Activated T-cell treated with anti-CD3 and anti-CD28 coated beads, Interleukin-2, amount 50 U/mL, for 72 hours (primary cell): Measurements from ENCODE around the gene FASTKD2. TPM values are rescaled to one million over a fixed set of nuclear protein-coding genes. Genes with fewer than 3 reads are reported as not detected.
"Not testable (repeated sequence)": the region's sequence is repeated elsewhere in the genome, so short reads cannot be mapped to it uniquely, and the experiment has no call there.

Experiments
- ATAC-seq, 2 donors: fragments of 150-1000 bp; cut with Tn5 transposase; replicated peaks in 1 of 2; 2 replicates each; pipeline ENCODE4 v1.10.0; 2021; ENCODE audit warnings: moderate library complexity in 2 of 2, mild to moderate bottlenecking in 1 of 2
- DNase-seq, 2 donors: peaks; one replicate each; pipeline ENCODE4 v3.0.0; 2021 to 2022; ENCODE audit warnings: mixed read lengths in 1 of 2
- H3K27ac Mint-ChIP-seq: one replicate; pipeline ENCODE4 v1.8.0; 2022; ENCODE audit warnings: mild to moderate bottlenecking, moderate library complexity, mixed read lengths
- H3K27me3 Mint-ChIP-seq: one replicate; pipeline ENCODE4 v1.8.0; 2022; ENCODE audit warnings: low read depth, mixed read lengths
- H3K36me3 Mint-ChIP-seq, 2 donors: one replicate each; pipeline ENCODE4 v1.8.0; 2022; ENCODE audit warnings: mixed read lengths in 2 of 2, mild to moderate bottlenecking in 1 of 2; ENCODE audit not compliant: insufficient read depth in 2 of 2
- H3K4me1 Mint-ChIP-seq: one replicate; pipeline ENCODE4 v1.8.0; 2022; ENCODE audit warnings: low read depth, mixed read lengths
- H3K4me3 Mint-ChIP-seq, 2 donors: one replicate each; pipeline ENCODE4 v1.8.0; 2022; ENCODE audit warnings: mild to moderate bottlenecking in 2 of 2, mixed read lengths in 2 of 2, moderate library complexity in 2 of 2
- H3K9me3 Mint-ChIP-seq, 2 donors: one replicate each; pipeline ENCODE4 v1.8.0; 2022; ENCODE audit warnings: mixed read lengths in 2 of 2
- total RNA-seq, 2 donors: library from RNA; stranded (reverse); gene quantifications; one replicate each; pipeline ENCODE4 v1.2.3, GENCODE V29; 2022

Gene FASTKD2
- total RNA-seq, 2 donors from 2014 or later = 24.9 to 26.6 TPM

DNA sequence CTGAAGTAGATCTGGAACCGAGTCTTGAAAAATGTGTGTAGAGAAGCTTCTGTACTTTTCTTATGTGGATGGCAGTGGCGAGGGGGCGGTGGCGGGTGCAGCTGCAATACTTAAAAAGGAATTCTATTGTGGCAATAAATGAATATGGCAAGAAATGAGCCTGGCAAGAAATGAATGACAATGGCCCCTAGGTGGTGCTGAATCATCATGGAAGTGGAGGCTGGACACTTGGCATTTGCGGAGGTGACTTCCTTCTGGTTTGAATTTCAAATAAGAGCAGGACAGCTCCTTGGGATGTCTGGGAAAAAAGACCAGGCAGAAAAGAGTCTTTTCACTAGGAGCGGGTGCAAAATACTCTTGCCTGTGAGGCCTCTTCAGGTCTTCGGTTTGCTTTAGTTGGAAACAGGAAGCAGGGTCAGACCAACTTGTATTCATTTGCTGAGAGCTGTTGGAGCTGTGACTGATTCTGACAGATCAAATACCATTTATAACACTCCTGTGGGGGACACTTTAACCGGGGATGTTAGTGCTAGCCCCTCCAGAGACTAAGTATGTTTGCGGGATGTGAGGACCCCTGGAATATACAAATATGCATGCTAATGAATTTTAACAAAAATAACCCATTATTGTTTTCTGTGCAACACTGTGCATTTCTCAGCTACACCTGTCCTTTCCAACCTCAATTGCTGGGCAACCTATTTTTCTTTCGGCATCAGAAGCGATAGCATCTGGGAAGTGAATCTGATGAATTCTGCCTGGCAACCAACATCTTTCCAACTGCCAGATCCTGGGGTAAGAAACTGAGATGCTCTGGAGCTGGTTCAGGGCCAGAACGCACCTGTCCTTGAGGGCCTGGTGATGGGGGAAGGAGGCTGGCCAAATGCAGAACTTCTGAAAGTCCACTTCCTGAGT, 35.4 kb downstream of the FASTKD2 start:
- ATAC-seq (peak; percentile 44 to 56), DNase-seq (peak; percentile 41 to 49)
- H3K27me3 Mint-ChIP-seq = no peaks in the 10 kb centered on the region
- H3K4me1 Mint-ChIP-seq = peaks cover 32% of the 10 kb centered on the region
- peak overlapping the region; percentile 30 for H3K27ac Mint-ChIP-seq
- no peaks in the 10 kb centered on the region for H3K36me3 Mint-ChIP-seq
- H3K9me3 Mint-ChIP-seq = no peaks in the 10 kb centered on the region
- H3K4me3 Mint-ChIP-seq = peak overlapping the region; percentile 34 to 60

- H3K4me3 Mint-ChIP-seq = no peak overlapping the region
- peaks cover 32% of the 10 kb centered on the region for H3K4me1 Mint-ChIP-seq
- H3K27me3 Mint-ChIP-seq = no peaks in the 10 kb centered on the region
These were observed 36.2 kb downstream of the FASTKD2 start for GRCh38 chr2:206801418-206802189.

DNA sequence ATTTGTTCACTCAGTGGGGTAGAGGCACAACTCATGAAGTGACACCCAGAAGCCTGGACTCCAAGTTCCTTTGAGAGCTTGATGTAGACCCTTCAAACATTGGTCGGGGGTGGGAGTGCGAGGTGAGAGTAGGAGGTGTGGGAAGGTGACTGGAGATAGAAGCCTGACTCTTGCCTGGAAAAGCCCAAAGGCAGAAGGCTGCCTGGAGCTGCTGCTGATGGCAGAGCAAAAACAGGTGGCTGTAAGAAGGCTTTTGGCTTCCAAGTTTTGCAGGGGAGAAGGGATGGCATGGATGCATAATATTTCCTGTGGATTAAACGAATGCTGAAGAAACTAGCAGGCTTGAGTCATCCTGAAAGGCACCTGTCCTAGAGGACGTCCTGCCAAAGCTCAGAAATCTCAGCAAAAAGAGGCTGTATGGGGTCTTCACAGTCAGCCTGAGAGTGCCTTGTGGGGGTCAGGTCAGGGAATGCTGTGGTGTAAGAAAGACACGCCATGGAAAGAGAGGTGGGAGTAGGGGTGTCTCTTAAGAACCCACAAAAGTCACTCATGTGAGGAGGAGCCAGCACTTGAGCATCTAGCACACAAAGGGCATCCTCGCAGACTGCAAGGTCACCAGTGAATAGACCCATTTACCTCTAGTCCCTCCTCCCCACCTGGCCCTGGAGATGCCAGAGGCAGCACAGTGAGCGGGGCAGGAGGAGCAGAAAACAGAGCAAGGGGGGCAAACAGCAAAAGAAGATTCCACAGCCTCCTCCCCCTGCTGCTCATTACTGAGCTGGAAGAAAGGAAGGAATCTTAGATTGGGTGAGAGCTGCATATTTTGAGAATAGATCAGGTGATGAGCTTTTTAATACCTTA, 37.5 kb downstream of the FASTKD2 start:
- Mint-ChIP-seq H3K9me3 (no peaks in the 10 kb centered on the region), H3K27ac (no peak overlapping the region), H3K36me3 (no peaks in the 10 kb centered on the region), H3K4me1 (peaks cover 25% of the 10 kb centered on the region), H3K4me3 (no peak overlapping the region), H3K27me3 (no peaks in the 10 kb centered on the region)
- ATAC-seq = no peak
- no peak for DNase-seq

More at GRCh38 chr2:206801418-206802189, 36.2 kb downstream of the FASTKD2 start:
- Mint-ChIP-seq H3K9me3 (no peaks in the 10 kb centered on the region), H3K36me3 (no peaks in the 10 kb centered on the region), H3K27ac (no peak overlapping the region)
- no peak for DNase-seq
- ATAC-seq = no peak

DNA sequence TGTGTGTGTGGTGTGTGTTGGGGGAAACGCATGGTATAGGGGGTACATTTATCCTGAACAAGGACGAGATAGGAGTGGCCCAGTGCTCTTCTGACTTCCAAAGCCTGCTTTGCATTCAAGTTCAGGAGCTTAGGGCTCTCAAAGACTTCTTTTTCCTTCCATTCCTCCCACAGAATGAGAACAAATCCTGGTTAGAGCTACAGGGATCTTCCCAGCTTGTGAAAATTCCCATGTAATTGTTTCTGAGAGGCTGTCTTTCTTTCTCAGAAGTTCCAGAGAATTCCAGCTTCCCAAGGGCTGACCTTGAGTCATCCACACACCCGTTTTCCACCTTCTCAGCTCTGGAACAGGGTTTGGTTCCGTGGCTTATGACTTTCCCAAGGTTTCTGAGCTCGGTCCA, 38.9 kb downstream of the FASTKD2 start:
- ATAC-seq (no peak), DNase-seq (no peak)
- Mint-ChIP-seq H3K9me3 (no peaks in the 10 kb centered on the region), H3K4me1 (peaks cover 12% of the 10 kb centered on the region), H3K27ac (no peak overlapping the region), H3K4me3 (no peak overlapping the region), H3K36me3 (no peaks in the 10 kb centered on the region), H3K27me3 (no peaks in the 10 kb centered on the region)

- no peak overlapping the region for H3K4me3 Mint-ChIP-seq
- no peaks in the 10 kb centered on the region for H3K36me3 Mint-ChIP-seq
- no peak overlapping the region for H3K27ac Mint-ChIP-seq
- ATAC-seq (no peak), DNase-seq (no peak)
- H3K4me1 Mint-ChIP-seq = no peaks in the 10 kb centered on the region
- H3K9me3 Mint-ChIP-seq = no peaks in the 10 kb centered on the region
- H3K27me3 Mint-ChIP-seq = no peaks in the 10 kb centered on the region
These were observed 40.6 kb downstream of the FASTKD2 start for GRCh38 chr2:206805887-206806607.

- not testable (repeated sequence) for H3K27me3 Mint-ChIP-seq, H3K27ac Mint-ChIP-seq, H3K4me1 Mint-ChIP-seq, DNase-seq, H3K9me3 Mint-ChIP-seq, ATAC-seq, H3K4me3 Mint-ChIP-seq, H3K36me3 Mint-ChIP-seq
These were observed 42.2 kb downstream of the FASTKD2 start for GRCh38 chr2:206807624-206808023.

DNA sequence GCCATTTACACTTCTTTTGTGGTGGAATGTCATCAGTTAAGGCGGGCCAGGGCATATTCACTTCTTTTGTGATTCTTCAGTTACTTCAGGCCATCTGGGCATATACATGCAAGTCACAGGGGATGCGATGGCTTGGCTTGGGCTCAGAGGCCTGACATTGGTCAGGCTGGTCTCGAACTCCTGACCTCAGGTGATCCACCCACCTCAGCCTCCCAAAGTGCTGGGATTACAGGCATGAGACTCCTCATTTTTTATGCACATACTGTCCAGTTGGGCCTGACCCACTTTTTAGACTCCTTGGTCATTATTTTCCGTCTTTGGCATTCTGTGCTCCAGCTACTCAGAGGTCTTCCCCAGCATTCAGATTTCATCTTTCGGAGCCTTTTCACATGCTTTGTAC, 47.1 kb downstream of the FASTKD2 start:
- not testable (repeated sequence) for ATAC-seq, H3K27me3 Mint-ChIP-seq, DNase-seq, H3K36me3 Mint-ChIP-seq, H3K9me3 Mint-ChIP-seq, H3K27ac Mint-ChIP-seq, H3K4me1 Mint-ChIP-seq, H3K4me3 Mint-ChIP-seq

DNA sequence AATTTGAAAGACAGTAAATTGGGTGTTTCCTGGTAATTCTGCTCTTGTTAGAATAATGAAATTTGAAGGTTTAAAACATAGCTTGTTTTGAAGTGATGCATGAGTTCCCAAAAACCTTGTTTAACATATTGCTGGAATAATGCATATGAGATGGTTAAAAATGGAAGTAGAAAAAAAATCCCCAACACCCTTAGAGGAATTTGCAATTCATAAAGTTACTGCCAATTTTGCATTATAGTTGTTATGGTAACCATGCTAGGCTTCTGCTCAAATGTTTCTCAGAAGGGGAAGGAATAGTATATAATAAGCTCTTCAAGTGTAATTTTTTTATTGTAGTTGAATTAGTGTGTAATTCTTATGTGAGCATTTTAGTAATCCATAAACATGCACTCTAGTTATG, 49.1 kb downstream of the FASTKD2 start:
- no peak for ATAC-seq
- H3K9me3 Mint-ChIP-seq = no peaks in the 10 kb centered on the region
- DNase-seq = no peak
- H3K27ac Mint-ChIP-seq = no peak overlapping the region
- H3K36me3 Mint-ChIP-seq = no peaks in the 10 kb centered on the region
- no peak overlapping the region for H3K4me3 Mint-ChIP-seq
- no peaks in the 10 kb centered on the region for H3K27me3 Mint-ChIP-seq
- no peaks in the 10 kb centered on the region for H3K4me1 Mint-ChIP-seq

DNA sequence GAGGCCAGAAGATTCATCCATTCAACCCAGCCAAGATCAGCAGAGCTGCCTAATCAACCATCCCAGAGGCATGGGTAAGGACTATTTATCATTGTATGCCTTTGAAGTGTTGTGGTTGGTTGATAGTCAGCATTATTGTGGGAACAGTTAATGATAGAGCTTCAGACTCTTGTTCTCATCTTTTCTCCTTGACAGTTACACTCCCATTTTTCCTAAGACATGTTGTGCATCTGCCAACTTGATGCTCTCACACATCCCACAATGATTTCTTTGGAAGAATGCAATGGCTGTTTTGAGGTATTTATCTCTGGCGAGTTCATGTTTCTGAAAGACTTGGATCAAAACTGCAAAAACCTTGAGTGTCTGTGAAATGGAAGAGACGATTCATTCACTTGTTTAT, 55.4 kb downstream of the FASTKD2 start:
- DNase-seq (no peak), ATAC-seq (no peak)
- Mint-ChIP-seq H3K27me3 (no peaks in the 10 kb centered on the region), H3K27ac (no peak overlapping the region), H3K4me1 (no peaks in the 10 kb centered on the region), H3K9me3 (no peaks in the 10 kb centered on the region), H3K4me3 (no peak overlapping the region), H3K36me3 (no peaks in the 10 kb centered on the region)

- no peak overlapping the region for H3K4me3 Mint-ChIP-seq
- ATAC-seq = no peak
These were observed 57.8 kb downstream of the FASTKD2 start for GRCh38 chr2:206823178-206823577.

GRCh38 chr2:206824087-206824618, 58.7 kb downstream of the FASTKD2 start:
- no peak overlapping the region for H3K4me3 Mint-ChIP-seq
- H3K4me1 Mint-ChIP-seq = no peaks in the 10 kb centered on the region
- DNase-seq = no peak
- ATAC-seq = no peak
- no peaks in the 10 kb centered on the region for H3K27me3 Mint-ChIP-seq
- no peaks in the 10 kb centered on the region for H3K9me3 Mint-ChIP-seq
- no peaks in the 10 kb centered on the region for H3K36me3 Mint-ChIP-seq
- no peak overlapping the region for H3K27ac Mint-ChIP-seq

More at GRCh38 chr2:206823178-206823577, 57.8 kb downstream of the FASTKD2 start:
- Mint-ChIP-seq H3K27ac (no peak overlapping the region), H3K27me3 (no peaks in the 10 kb centered on the region), H3K4me1 (no peaks in the 10 kb centered on the region), H3K36me3 (no peaks in the 10 kb centered on the region), H3K9me3 (no peaks in the 10 kb centered on the region)
- DNase-seq = no peak

- no peaks in the 10 kb centered on the region for H3K36me3 Mint-ChIP-seq
- no peaks in the 10 kb centered on the region for H3K27me3 Mint-ChIP-seq
- H3K9me3 Mint-ChIP-seq = no peaks in the 10 kb centered on the region
- ATAC-seq (no peak), DNase-seq (no peak)
- no peak overlapping the region for H3K4me3 Mint-ChIP-seq
- no peak overlapping the region for H3K27ac Mint-ChIP-seq
- no peaks in the 10 kb centered on the region for H3K4me1 Mint-ChIP-seq
These were observed 59.6 kb downstream of the FASTKD2 start for GRCh38 chr2:206824993-206825392.
